Neural cell (in vitro differentiated cells): Measurements from ENCODE around the gene CISH. TPM values are rescaled to one million over a fixed set of nuclear protein-coding genes. Genes with fewer than 3 reads are reported as not detected.

ENCODE experiments used
- H2AFZ ChIP-seq: fragments of 200-600, 300-800 bp; sonication (generic), shearing (Covaris generic); 2 replicates; pipeline ENCODE4 v1.6.0; 2014; ENCODE audit warnings: low read depth, mild to moderate bottlenecking, antibody characterized with exemption, low read length, moderate library complexity
- H3F3A ChIP-seq: fragments of 200-600 bp; shearing (Covaris generic); 2 replicates; pipeline ENCODE4 v1.6.1; 2016; ENCODE audit warnings: mild to moderate bottlenecking, moderate library complexity, mixed read lengths, antibody characterized with exemption, low read length; ENCODE audit not compliant: insufficient read depth, poor library complexity, severe bottlenecking
- H3K27ac ChIP-seq: fragments of 200-600, 300-800 bp; sonication (generic), shearing (Covaris generic); 2 replicates; pipeline ENCODE4 v1.5.1; 2014; ENCODE audit warnings: mild to moderate bottlenecking, low read length, moderate library complexity
- H3K27me3 ChIP-seq: fragments of 300-800, 200-600 bp; sonication (generic), shearing (Covaris generic); 2 replicates; pipeline ENCODE4 v1.6.0; 2014; ENCODE audit warnings: mild to moderate bottlenecking, low read depth, low read length, moderate library complexity; ENCODE audit not compliant: insufficient read depth
- H3K36me3 ChIP-seq: fragments of 300-800, 200-600 bp; sonication (generic), shearing (Covaris generic); 2 replicates; pipeline ENCODE4 v1.5.1; 2014; ENCODE audit warnings: mild to moderate bottlenecking, antibody characterized with exemption, low read length, moderate library complexity; ENCODE audit not compliant: insufficient read depth
- H3K4me2 ChIP-seq: fragments of 300-800, 200-600 bp; sonication (generic), shearing (Covaris generic); 2 replicates; pipeline ENCODE4 v1.6.0; 2014; ENCODE audit warnings: mild to moderate bottlenecking, low read length
- H3K4me3 ChIP-seq: fragments of 300-800, 200-600 bp; sonication (generic), shearing (Covaris generic); 2 replicates; pipeline ENCODE4 v1.5.1; 2014; ENCODE audit warnings: mild to moderate bottlenecking, low read length, moderate library complexity
- H3K79me2 ChIP-seq: fragments of 200-600 bp; shearing (Covaris generic); replicated peaks from 2 replicates; pipeline ENCODE4 v1.6.0; 2014; ENCODE audit warnings: mild to moderate bottlenecking, low read length, moderate library complexity; ENCODE audit not compliant: insufficient read depth
- H3K9ac ChIP-seq: fragments of 300-800, 200-600 bp; sonication (generic), shearing (Covaris generic); 2 replicates; pipeline ENCODE4 v1.6.1; 2016; ENCODE audit warnings: mild to moderate bottlenecking, low read length, mixed read lengths
- H3K9me2 ChIP-seq: fragments of 200-600 bp; shearing (Covaris generic); 2 replicates; pipeline ENCODE4 v1.6.1; 2016; ENCODE audit warnings: mild to moderate bottlenecking, low read length, mixed read lengths; ENCODE audit not compliant: insufficient read depth
- H3K9me3 ChIP-seq: fragments of 200-600, 300-800 bp; sonication (generic), shearing (Covaris generic); 2 replicates; pipeline ENCODE4 v1.6.1; 2016; ENCODE audit warnings: mild to moderate bottlenecking, mixed run types, low read length, moderate library complexity, mixed read lengths
- H4K20me1 ChIP-seq: fragments of 200-600 bp; shearing (Covaris generic); 2 replicates; pipeline ENCODE4 v1.6.1; 2016; ENCODE audit warnings: mild to moderate bottlenecking, mixed run types; ENCODE audit not compliant: insufficient read depth
- CTCF ChIP-seq: fragments of 450-650 bp; IDR thresholded peaks from 2 replicates; pipeline ENCODE4 v1.5.1; 2014; ENCODE audit warnings: antibody characterized with exemption, mild to moderate bottlenecking, moderate library complexity; ENCODE audit not compliant: poor library complexity, severe bottlenecking
- EP300 ChIP-seq: fragments of 450-650 bp; conservative IDR thresholded peaks from 2 replicates; pipeline ENCODE4 v1.6.1; 2014; ENCODE audit warnings: antibody characterized with exemption, mild to moderate bottlenecking, moderate library complexity; ENCODE audit not compliant: poor library complexity, severe bottlenecking
- EZH2 ChIP-seq: fragments of 200-600, 300-800 bp; shearing (Covaris generic), sonication (generic); IDR thresholded peaks from 2 replicates; pipeline ENCODE4 v1.6.1; 2014; ENCODE audit warnings: antibody characterized with exemption, low read length, borderline replicate concordance, mild to moderate bottlenecking; ENCODE audit not compliant: insufficient read depth, poor library complexity, severe bottlenecking
- MXI1 ChIP-seq: fragments of 450-650 bp; conservative IDR thresholded peaks from 2 replicates; pipeline ENCODE4 v1.6.1; 2014; ENCODE audit warnings: antibody characterized with exemption, mild to moderate bottlenecking; ENCODE audit not compliant: poor library complexity, severe bottlenecking
- POLR2AphosphoS5 ChIP-seq: IDR thresholded peaks from 2 replicates; pipeline ENCODE4 v1.6.1; 2012
- RAD21 ChIP-seq: fragments of 450-650 bp; conservative IDR thresholded peaks from 2 replicates; pipeline ENCODE4 v1.6.1; 2014; ENCODE audit warnings: antibody characterized with exemption, mild to moderate bottlenecking, moderate library complexity
- REST ChIP-seq: IDR thresholded peaks from 2 replicates; pipeline ENCODE4 v1.6.1; 2012; ENCODE audit warnings: borderline replicate concordance
- SMC3 ChIP-seq: fragments of 450-650 bp; conservative IDR thresholded peaks from 2 replicates; pipeline ENCODE4 v1.6.1; 2014; ENCODE audit warnings: antibody characterized with exemption, mild to moderate bottlenecking, moderate library complexity; ENCODE audit not compliant: poor library complexity
- TAF1 ChIP-seq: IDR thresholded peaks from 2 replicates; pipeline ENCODE4 v1.6.1; 2012; ENCODE audit warnings: low read depth
- polyA plus RNA-seq: library from polyadenylated mRNA; depleted of rRNA; stranded (reverse); fragments of >200 nt; gene quantifications from 2 replicates; pipeline ENCODE4 v1.2.3, GENCODE V29; 2014

CISH gene
- polyA plus RNA-seq, 1 donor from 2014 or later: not detected

- H3F3A ChIP-seq: no peaks in the 10 kb centered on the region
- no peak overlapping the region for H2AFZ ChIP-seq
- H3K27me3 ChIP-seq: no peaks in the 10 kb centered on the region
- H3K79me2 ChIP-seq: no peaks in the 10 kb centered on the region
- no peak overlapping the region for H3K4me3 ChIP-seq
- H3K9ac ChIP-seq: no peak overlapping the region
- H3K4me2 ChIP-seq: no peak overlapping the region
- TF ChIP-seq SMC3 (no peak), REST (no peak)
- no peak overlapping the region for H3K27ac ChIP-seq
- H3K36me3 ChIP-seq: no peaks in the 10 kb centered on the region
- no peaks in the 10 kb centered on the region for H3K9me3 ChIP-seq
- no peaks in the 10 kb centered on the region for H4K20me1 ChIP-seq
- no peaks in the 10 kb centered on the region for H3K9me2 ChIP-seq
Measured at GRCh38 chr3:50600141-50600753, 11.3 kb downstream of the CISH start.

- H3K79me2 ChIP-seq: no peaks in the 10 kb centered on the region
- no peak overlapping the region for H2AFZ ChIP-seq
- H3K9ac ChIP-seq: no peak overlapping the region
- no peaks in the 10 kb centered on the region for H4K20me1 ChIP-seq
- no peaks in the 10 kb centered on the region for H3F3A ChIP-seq
- no peaks in the 10 kb centered on the region for H3K36me3 ChIP-seq
- no peak overlapping the region for H3K4me3 ChIP-seq
- no peak overlapping the region for H3K27ac ChIP-seq
- no peaks in the 10 kb centered on the region for H3K27me3 ChIP-seq
- TF ChIP-seq EZH2 (no peak), REST (no peak), TAF1 (no peak), MXI1 (no peak), CTCF (no peak), POLR2AphosphoS5 (no peak), RAD21 (no peak), SMC3 (no peak), EP300 (no peak)
- no peaks in the 10 kb centered on the region for H3K9me3 ChIP-seq
- H3K9me2 ChIP-seq: no peaks in the 10 kb centered on the region
- no peak overlapping the region for H3K4me2 ChIP-seq
Measured at GRCh38 chr3:50599716-50600118, 11.9 kb downstream of the CISH start.
